Mesenchymal stem cell (in vitro differentiated cells and primary cell): ENCODE data around the gene BDKRB2.

Source experiments
- DNase-seq: peaks from one replicate; pipeline ENCODE4 v3.0.0-alpha.2; 2013
- H2AFZ ChIP-seq: one replicate; pipeline ENCODE4 v1.6.1; 2013; ENCODE audit warnings: low read depth, mild to moderate bottlenecking, control low read depth, inconsistent platforms, low read length, moderate library complexity
- H2AK5ac ChIP-seq: 2 replicates; pipeline ENCODE4 v1.6.1; 2013; ENCODE audit warnings: low read length, moderate library complexity, mild to moderate bottlenecking, inconsistent platforms; ENCODE audit not compliant: severe bottlenecking
- H2BK120ac ChIP-seq: one replicate; pipeline ENCODE4 v1.6.1; 2013; ENCODE audit warnings: low read depth, mild to moderate bottlenecking, inconsistent platforms, low read length, moderate library complexity
- H2BK12ac ChIP-seq, 2 experiments: one replicate each; pipeline ENCODE4 v1.6.1; 2013; ENCODE audit warnings: inconsistent platforms in 2 of 2, low read length in 2 of 2, mild to moderate bottlenecking in 2 of 2, moderate library complexity in 2 of 2, control low read depth in 1 of 2
- H2BK15ac ChIP-seq: one replicate; pipeline ENCODE4 v1.6.1; 2013; ENCODE audit warnings: mild to moderate bottlenecking, low read depth, inconsistent platforms; ENCODE audit not compliant: poor library complexity, severe bottlenecking
- H2BK5ac ChIP-seq: 2 replicates; pipeline ENCODE4 v1.6.1; 2013; ENCODE audit warnings: low read depth, mild to moderate bottlenecking, low read length, control low read depth, inconsistent platforms; ENCODE audit not compliant: poor library complexity, severe bottlenecking
- H3K14ac ChIP-seq, 2 experiments: one replicate each; pipeline ENCODE4 v1.6.1; 2013; ENCODE audit warnings: inconsistent platforms in 2 of 2, low read length in 2 of 2, control low read depth in 1 of 2, mild to moderate bottlenecking in 1 of 2, moderate library complexity in 1 of 2
- H3K18ac ChIP-seq, 2 experiments: one replicate each; pipeline ENCODE4 v1.6.1; 2013; ENCODE audit warnings: inconsistent platforms in 2 of 2, low read length in 2 of 2, control low read depth in 1 of 2, low read depth in 1 of 2, mild to moderate bottlenecking in 1 of 2
- H3K23ac ChIP-seq, 2 experiments: one replicate each; pipeline ENCODE4 v1.6.1; 2013; ENCODE audit warnings: inconsistent platforms in 2 of 2, low read length in 2 of 2, mild to moderate bottlenecking in 2 of 2, moderate library complexity in 2 of 2, control low read depth in 1 of 2
- H3K27ac ChIP-seq: 2 replicates; pipeline ENCODE4 v1.5.1; 2013; ENCODE audit warnings: mild to moderate bottlenecking, moderate library complexity, low read length, control low read depth, inconsistent platforms; ENCODE audit not compliant: poor library complexity, severe bottlenecking
- H3K27me3 ChIP-seq, 2 experiments: 2 replicates each; pipeline versions ENCODE4 v1.6.1 to v1.7.0; 2013; ENCODE audit warnings: low read length in 2 of 2, mild to moderate bottlenecking in 2 of 2, moderate library complexity in 2 of 2, control low read depth in 1 of 2, inconsistent platforms in 1 of 2; ENCODE audit not compliant: control insufficient read depth in 1 of 2, insufficient read depth in 1 of 2
- H3K36me3 ChIP-seq, 2 experiments: 2 replicates each; pipeline versions ENCODE4 v1.6.1 to v1.7.0; 2013; ENCODE audit warnings: low read length in 2 of 2, control low read depth in 1 of 2, inconsistent platforms in 1 of 2, low read depth in 1 of 2, mild to moderate bottlenecking in 1 of 2; ENCODE audit not compliant: insufficient read depth in 2 of 2, control insufficient read depth in 1 of 2
- H3K4ac ChIP-seq, 2 experiments: one replicate each; pipeline ENCODE4 v1.6.1; 2013; ENCODE audit warnings: inconsistent platforms in 2 of 2, low read length in 2 of 2, mild to moderate bottlenecking in 2 of 2, moderate library complexity in 2 of 2, control low read depth in 1 of 2, low read depth in 1 of 2
- H3K4me1 ChIP-seq: 2 replicates; pipeline ENCODE4 v1.6.1; 2013; ENCODE audit warnings: low read depth, low read length, control low read depth; ENCODE audit not compliant: control insufficient read depth, insufficient read depth
- H3K4me2 ChIP-seq: 2 replicates; pipeline ENCODE4 v1.6.1; 2013; ENCODE audit warnings: low read length, mild to moderate bottlenecking, inconsistent platforms; ENCODE audit not compliant: poor library complexity, severe bottlenecking
- H3K4me3 ChIP-seq, 2 experiments: 2 replicates each; pipeline versions ENCODE4 v1.5.1 to v1.7.0; 2013; ENCODE audit warnings: low read length in 2 of 2, mild to moderate bottlenecking in 2 of 2, control low read depth in 1 of 2, low read depth in 1 of 2; ENCODE audit not compliant: insufficient read depth in 1 of 2
- H3K79me1 ChIP-seq: replicated peaks from 2 replicates; pipeline ENCODE4 v1.6.1; 2013; ENCODE audit warnings: mild to moderate bottlenecking, control low read depth, low read length, inconsistent platforms; ENCODE audit not compliant: poor library complexity, severe bottlenecking
- H3K9ac ChIP-seq: 2 replicates; pipeline ENCODE4 v1.7.0; 2013; ENCODE audit warnings: mild to moderate bottlenecking, low read length, moderate library complexity
- H3K9me3 ChIP-seq: 2 replicates; pipeline ENCODE4 v1.7.0; 2013; ENCODE audit warnings: mild to moderate bottlenecking, low read length; ENCODE audit not compliant: control insufficient read depth
- H4K8ac ChIP-seq: one replicate; pipeline ENCODE4 v1.6.1; 2013; ENCODE audit warnings: inconsistent platforms, mild to moderate bottlenecking, low read length, moderate library complexity
- H4K91ac ChIP-seq: one replicate; pipeline ENCODE4 v1.6.1; 2013; ENCODE audit warnings: mild to moderate bottlenecking, low read length, inconsistent platforms
- WGBS: methylation state at CpG from one replicate; pipeline ENCODE4 v1.1.7; 2013; ENCODE audit warnings: mixed read lengths; 5-methylcytosine and 5-hydroxymethylcytosine counted together

BDKRB2 gene

DNA sequence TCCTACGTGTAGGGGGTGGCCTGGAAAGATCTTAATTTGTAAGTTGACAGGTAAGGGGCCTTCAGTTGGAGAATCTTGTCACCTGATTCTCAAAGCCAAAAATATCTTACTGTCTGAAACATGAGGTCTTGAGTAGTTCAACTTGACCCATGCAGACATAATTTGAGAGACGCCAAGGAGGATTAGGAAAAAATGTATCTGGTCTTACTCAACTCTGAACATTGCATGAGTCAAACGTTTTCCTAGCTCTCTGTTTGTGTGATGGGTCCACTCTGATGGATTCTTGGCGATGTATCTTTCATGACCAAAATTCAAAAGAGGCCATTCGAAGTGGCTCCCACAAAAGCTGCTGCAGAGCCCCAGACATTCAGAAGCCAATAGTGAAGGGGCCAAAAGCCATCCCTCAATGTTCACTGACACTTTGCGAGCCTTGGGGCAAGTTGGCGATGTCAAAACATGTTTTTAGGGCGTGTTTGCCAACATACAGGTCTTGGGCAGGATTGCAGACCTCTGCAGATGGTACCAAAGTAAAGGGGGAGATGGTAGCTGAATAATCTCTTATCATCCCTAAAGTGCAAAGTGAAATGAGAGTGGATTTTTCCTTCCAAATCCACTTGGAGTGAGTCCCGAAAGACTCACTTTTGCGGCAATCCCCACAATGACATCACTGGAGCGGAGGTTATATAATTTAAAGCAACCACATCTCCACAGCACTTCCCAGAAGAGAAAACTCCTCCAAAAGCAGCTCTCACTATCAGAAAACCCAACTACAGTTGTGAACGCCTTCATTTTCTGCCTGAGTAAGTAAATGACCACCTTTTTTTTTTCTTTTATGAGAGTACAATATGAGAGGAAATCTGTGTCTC is 51.1 kb downstream of the BDKRB2 start, which contains the start of gene BDKRB1:
Gene BDKRB1 (plus strand): TSS at position 710 of the 866 bp plus-strand sequence. CDS start 7,473 bp downstream, outside the sequence.
- H3K9me3 ChIP-seq, result peaks cover 14% of the 10 kb centered on the region
- peaks cover 7 to 19% of the 10 kb centered on the region in 2 experiments for H3K36me3 ChIP-seq
- H3K4ac ChIP-seq, result peak within 1 kb of the TSS; percentile 20 to 42
- H2BK15ac ChIP-seq, result no peak within 1 kb of the TSS
- H3K4me1 ChIP-seq, result peaks cover 21% of the 10 kb centered on the region
- H2AFZ ChIP-seq, result no peak within 1 kb of the TSS
- no peaks in the 10 kb centered on the region for H3K27me3 ChIP-seq
- H3K4me2 ChIP-seq, result no peak within 1 kb of the TSS
- H3K14ac ChIP-seq, result no peak within 1 kb of the TSS
- no peak within 1 kb of the TSS for H3K27ac ChIP-seq
- peak within 1 kb of the TSS; percentile 19 for H4K8ac ChIP-seq
- 64% methylated on average over 11 of the region's 12 CpGs for WGBS
- peak within 1 kb of the TSS; percentile 67 to 69 for H3K18ac ChIP-seq
- H3K79me1 ChIP-seq, result peaks cover 6% of the 10 kb centered on the region
- peak; percentile 92 for DNase-seq
- H2BK12ac ChIP-seq, result peak within 1 kb of the TSS; percentile 90 to 93
- H2BK5ac ChIP-seq, result no peak within 1 kb of the TSS
- H3K9ac ChIP-seq, result peak within 1 kb of the TSS; percentile 92
- peak within 1 kb of the TSS in 1 of 2 experiments; percentile 67 for H3K4me3 ChIP-seq
- H3K23ac ChIP-seq, result no peak within 1 kb of the TSS
- H2AK5ac ChIP-seq, result peak within 1 kb of the TSS; percentile 20
- no peak within 1 kb of the TSS for H4K91ac ChIP-seq
- peak within 1 kb of the TSS; percentile 87 for H2BK120ac ChIP-seq

DNA sequence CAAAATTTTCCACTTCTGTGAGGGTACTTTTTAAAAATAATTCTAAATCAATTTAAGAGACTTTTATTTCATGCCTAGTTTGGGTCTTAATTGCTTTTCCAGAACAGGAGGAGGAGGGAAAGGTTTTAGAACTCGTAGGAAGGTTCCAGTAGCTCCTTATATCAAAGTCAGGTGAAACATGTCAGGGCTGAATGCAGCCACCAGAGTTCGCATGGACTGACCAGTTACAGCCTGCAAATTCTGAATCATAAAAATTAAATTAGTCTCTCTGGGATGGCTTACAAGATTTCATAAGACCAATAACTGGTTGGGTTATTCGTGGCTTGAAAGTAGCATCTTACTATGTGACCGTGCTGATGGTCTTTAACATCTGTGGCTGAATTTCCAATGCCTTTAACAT is 51.8 kb downstream of the BDKRB2 start:
- H2AK5ac ChIP-seq, result no peak overlapping the region
- no peak overlapping the region for H3K23ac ChIP-seq
- peaks cover 7 to 25% of the 10 kb centered on the region in 2 experiments for H3K36me3 ChIP-seq
- WGBS, result 92% methylated on average over 4 of the region's 4 CpGs
- peaks cover 7% of the 10 kb centered on the region for H3K79me1 ChIP-seq
- no peak overlapping the region for H3K4ac ChIP-seq
- no peak overlapping the region for H2BK12ac ChIP-seq
- peak overlapping the region in 1 of 2 experiments; percentile 67 for H3K4me3 ChIP-seq
- peak overlapping the region in 1 of 2 experiments; percentile 37 for H3K18ac ChIP-seq
- H2BK120ac ChIP-seq, result no peak overlapping the region
- no peak overlapping the region for H2BK15ac ChIP-seq
- H3K4me1 ChIP-seq, result peaks cover 21% of the 10 kb centered on the region
- H3K14ac ChIP-seq, result no peak overlapping the region
- H2AFZ ChIP-seq, result no peak overlapping the region
- no peak overlapping the region for H4K91ac ChIP-seq
- H3K9me3 ChIP-seq, result peaks cover 14% of the 10 kb centered on the region
- no peak for DNase-seq
- no peak overlapping the region for H4K8ac ChIP-seq
- no peaks in the 10 kb centered on the region for H3K27me3 ChIP-seq
- no peak overlapping the region for H2BK5ac ChIP-seq
- no peak overlapping the region for H3K4me2 ChIP-seq
- peak overlapping the region; percentile 92 for H3K9ac ChIP-seq
- H3K27ac ChIP-seq, result no peak overlapping the region

GRCh38 chr14:96257056-96257455 is 52.4 kb downstream of the BDKRB2 start:
- Histone ChIP-seq H3K4me2 (no peak overlapping the region), H3K23ac (no peak overlapping the region), H3K9me3 (peaks cover 14% of the 10 kb centered on the region), H4K8ac (no peak overlapping the region), H3K36me3 (peaks cover 11 to 30% of the 10 kb centered on the region in 2 experiments), H3K14ac (no peak overlapping the region), H3K9ac (peak overlapping the region; percentile 92), H2BK5ac (no peak overlapping the region), H3K4ac (peak overlapping the region; percentile 20 to 42), H2BK15ac (no peak overlapping the region), H3K4me3 (peak overlapping the region in 1 of 2 experiments; percentile 67), H3K18ac (peak overlapping the region in 1 of 2 experiments; percentile 69), H3K4me1 (peaks cover 21% of the 10 kb centered on the region), H3K79me1 (peaks cover 9% of the 10 kb centered on the region), H2AK5ac (peak overlapping the region; percentile 20), H4K91ac (no peak overlapping the region), H3K27ac (no peak overlapping the region), H3K27me3 (no peaks in the 10 kb centered on the region), H2AFZ (no peak overlapping the region), H2BK120ac (no peak overlapping the region), H2BK12ac (peak overlapping the region; percentile 79 to 93)
- WGBS, result 91% methylated on average over 8 of the region's 8 CpGs
- DNase-seq, result no peak

DNA sequence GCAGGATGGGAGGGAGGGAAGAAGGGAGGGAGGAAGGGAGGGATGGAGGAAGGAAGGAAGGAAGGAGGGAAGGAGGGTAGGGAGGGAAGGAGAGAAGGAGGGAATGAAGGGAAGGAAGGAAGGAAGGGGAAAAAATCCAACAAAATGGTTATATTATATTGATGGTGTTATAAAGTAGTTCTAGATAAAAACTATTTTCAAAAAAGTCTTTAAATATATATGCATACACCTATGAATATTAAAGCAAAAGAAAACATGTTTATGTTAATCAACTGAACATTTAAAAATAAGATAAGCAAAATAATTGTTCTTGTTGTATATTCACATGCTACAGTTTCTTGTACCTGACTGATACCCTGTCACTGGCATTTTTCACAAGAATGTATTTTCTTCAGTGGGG is 53.3 kb downstream of the BDKRB2 start:
- Histone ChIP-seq H3K9me3 (peaks cover 14% of the 10 kb centered on the region), H2BK12ac (no peak overlapping the region), H2BK5ac (peak overlapping the region; percentile 3), H3K4ac (no peak overlapping the region), H3K23ac (no peak overlapping the region), H3K14ac (no peak overlapping the region), H3K4me1 (peaks cover 14% of the 10 kb centered on the region), H3K4me3 (peak overlapping the region in 1 of 2 experiments; percentile 67), H3K9ac (peak overlapping the region; percentile 92), H2BK15ac (no peak overlapping the region), H2AK5ac (no peak overlapping the region), H2AFZ (no peak overlapping the region), H3K79me1 (peaks cover 8% of the 10 kb centered on the region), H3K27ac (no peak overlapping the region), H3K4me2 (no peak overlapping the region), H2BK120ac (peak overlapping the region; percentile 42), H4K8ac (no peak overlapping the region), H3K36me3 (peaks cover 9 to 39% of the 10 kb centered on the region in 2 experiments), H3K27me3 (no peaks in the 10 kb centered on the region), H3K18ac (no peak overlapping the region), H4K91ac (no peak overlapping the region)
- no peak for DNase-seq
